Esophagus squamous epithelium (tissue), 5 donors: Measurements from ENCODE around the gene CACNG3. TPM values are rescaled to one million over a fixed set of nuclear protein-coding genes. Genes with fewer than 3 reads are reported as not detected.

Experiments used
- DNase-seq: peaks from one replicate; lab custom pipeline; 2025; lab: John Stamatoyannopoulos, UW
- H3K27ac ChIP-seq, 4 donors: fragments of 200-600 bp; sonication (generic); one replicate each; pipeline ENCODE4 v1.5.1; 2016 to 2019; ENCODE audit warnings: mild to moderate bottlenecking in 1 of 4
- H3K27me3 ChIP-seq, 4 donors: fragments of 200-600 bp; sonication (generic); 1 replicate in 3 of 4; 2 replicates in 1 of 4; pipeline versions ENCODE4 v1.5.1 to v1.6.0; 2017 to 2021; ENCODE audit warnings: antibody characterized with exemption in 1 of 4
- H3K36me3 ChIP-seq, 3 donors: fragments of 200-600 bp; sonication (generic); one replicate each; pipeline ENCODE4 v1.5.1; 2016 to 2019
- H3K4me1 ChIP-seq, 3 donors: fragments of 200-600 bp; sonication (generic); one replicate each; pipeline ENCODE4 v1.5.1; 2017 to 2019
- H3K4me3 ChIP-seq, 4 donors: fragments of 200-600 bp; sonication (generic); 1 replicate in 3 of 4; 2 replicates in 1 of 4; pipeline ENCODE4 v1.5.1; 2016 to 2019; ENCODE audit warnings: mild to moderate bottlenecking in 2 of 4, moderate library complexity in 1 of 4
- H3K9me3 ChIP-seq, 3 donors: fragments of 200-600 bp; sonication (generic); one replicate each; pipeline ENCODE4 v1.5.1; 2016 to 2019
- POLR2A ChIP-seq, 4 donors: fragments of 450-650 bp; IDR thresholded peaks; one replicate each; pipeline ENCODE4 v1.6.1; 2017; ENCODE audit warnings: antibody characterized with exemption in 4 of 4, mild to moderate bottlenecking in 4 of 4, moderate library complexity in 3 of 4
- WGBS, 2 donors: methylation state at CpG; one replicate each; pipeline ENCODE4 v1.1.5; 2018; 5-methylcytosine and 5-hydroxymethylcytosine counted together
- intact Hi-C: fragments of 100-400 bp; cut with DNase I; formaldehyde crosslinking; loops from one replicate; pipeline ENCODE4 v1.15.0; 2022
- total RNA-seq, 4 donors: library from RNA; depleted of rRNA; stranded (reverse); fragments of >200 nt; gene quantifications; one replicate each; pipeline ENCODE4 v1.1.0, GENCODE V29; 2016
- TF ChIP-seq, protein P1 (sequence below), 6 experiments: fragments of 450-650 bp in 4 of 6; fragments of 200-600 bp in 2 of 6; sonication (generic) in 2 of 6; IDR thresholded peaks; one replicate each; pipeline ENCODE4 v1.5.1; 2016 to 2019; ENCODE audit warnings: antibody characterized with exemption in 6 of 6, mild to moderate bottlenecking in 4 of 6, moderate library complexity in 4 of 6
- donor health status: DM: yes; HTN: yes; CAD: no.

CACNG3 gene
- total RNA-seq, 4 donors from 2014 or later: not detected

DNA sequence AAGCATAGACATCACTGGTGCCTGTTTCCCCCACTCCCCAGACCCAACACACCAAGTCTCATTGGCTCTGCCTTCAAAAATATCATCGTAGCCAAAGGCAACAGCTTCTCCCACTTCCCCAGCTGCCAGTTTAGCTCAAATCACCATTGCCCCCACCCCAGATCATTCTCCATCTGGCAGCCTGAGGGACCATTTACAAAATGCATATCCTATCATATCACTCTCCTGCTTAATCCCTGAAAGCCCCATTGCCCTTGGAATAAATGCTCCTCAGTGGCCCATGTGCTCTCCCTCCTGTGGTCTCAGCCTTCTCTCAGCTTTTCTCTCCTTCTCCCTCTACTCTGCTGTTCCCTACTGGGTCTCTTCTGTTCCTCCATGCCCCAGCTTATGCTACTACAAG, 68.3 kb downstream of the CACNG3 start:
- no peaks in the 10 kb centered on the region for H3K36me3 ChIP-seq
- intact Hi-C loops: no loop called here
- TF ChIP-seq, protein P1, sequence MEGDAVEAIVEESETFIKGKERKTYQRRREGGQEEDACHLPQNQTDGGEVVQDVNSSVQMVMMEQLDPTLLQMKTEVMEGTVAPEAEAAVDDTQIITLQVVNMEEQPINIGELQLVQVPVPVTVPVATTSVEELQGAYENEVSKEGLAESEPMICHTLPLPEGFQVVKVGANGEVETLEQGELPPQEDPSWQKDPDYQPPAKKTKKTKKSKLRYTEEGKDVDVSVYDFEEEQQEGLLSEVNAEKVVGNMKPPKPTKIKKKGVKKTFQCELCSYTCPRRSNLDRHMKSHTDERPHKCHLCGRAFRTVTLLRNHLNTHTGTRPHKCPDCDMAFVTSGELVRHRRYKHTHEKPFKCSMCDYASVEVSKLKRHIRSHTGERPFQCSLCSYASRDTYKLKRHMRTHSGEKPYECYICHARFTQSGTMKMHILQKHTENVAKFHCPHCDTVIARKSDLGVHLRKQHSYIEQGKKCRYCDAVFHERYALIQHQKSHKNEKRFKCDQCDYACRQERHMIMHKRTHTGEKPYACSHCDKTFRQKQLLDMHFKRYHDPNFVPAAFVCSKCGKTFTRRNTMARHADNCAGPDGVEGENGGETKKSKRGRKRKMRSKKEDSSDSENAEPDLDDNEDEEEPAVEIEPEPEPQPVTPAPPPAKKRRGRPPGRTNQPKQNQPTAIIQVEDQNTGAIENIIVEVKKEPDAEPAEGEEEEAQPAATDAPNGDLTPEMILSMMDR (IDR thresholded peaks at IDR 0.05): no peak
- TF ChIP-seq POLR2A (IDR thresholded peaks at IDR 0.05): no peak
- no peaks in the 10 kb centered on the region for H3K4me1 ChIP-seq
- no peak for DNase-seq
- H3K9me3 ChIP-seq: no peaks in the 10 kb centered on the region
- no peak overlapping the region for H3K27ac ChIP-seq
- H3K4me3 ChIP-seq: no peak overlapping the region
- WGBS, 2 donors: 59 to 93% methylated on average over 1 of the region's 1 CpG
- H3K27me3 ChIP-seq: peaks cover 0 to 16% (median 0%) of the 10 kb centered on the region in 4 donors

DNA sequence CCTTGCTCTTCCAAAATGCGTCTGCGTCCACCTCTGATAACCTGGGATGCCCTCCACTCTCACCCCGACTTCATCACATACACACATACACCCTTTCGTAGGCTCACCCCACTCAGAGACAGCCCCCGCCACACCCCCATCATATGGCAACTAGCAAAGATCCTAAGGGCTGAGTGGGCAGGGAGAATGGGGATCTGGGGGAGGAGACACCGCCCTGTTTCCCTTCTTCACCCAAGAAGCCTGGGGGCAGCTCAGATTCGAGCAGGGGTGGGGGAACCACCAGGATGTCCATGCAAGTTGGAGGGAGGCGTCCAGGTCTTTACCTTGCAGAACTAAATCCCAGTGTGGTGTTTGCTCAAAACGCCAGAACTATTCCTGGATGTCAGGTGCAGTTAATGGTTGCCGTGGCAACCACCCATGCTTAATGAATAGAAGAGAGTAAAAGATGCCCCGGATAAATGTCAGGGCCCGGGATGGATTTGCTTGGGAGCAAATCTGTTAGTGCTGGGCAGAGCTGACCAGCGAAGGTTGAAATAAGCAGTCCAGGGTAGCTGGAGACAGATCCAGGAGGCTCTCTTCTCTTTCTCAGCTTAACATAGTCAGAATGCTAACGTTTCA, 72.8 kb downstream of the CACNG3 start:
- WGBS, 2 donors: 48 to 50% methylated on average over 8 to 12 of the region's 14 CpGs
- TF ChIP-seq POLR2A (IDR thresholded peaks at IDR 0.05): no peak
- TF ChIP-seq, protein P1 (IDR thresholded peaks at IDR 0.05): no peak
- no peak overlapping the region for H3K27ac ChIP-seq
- DNase-seq: no peak
- no peak overlapping the region for H3K4me3 ChIP-seq
- H3K36me3 ChIP-seq: no peaks in the 10 kb centered on the region
- H3K27me3 ChIP-seq: no peaks in the 10 kb centered on the region
- H3K4me1 ChIP-seq: no peaks in the 10 kb centered on the region
- no peaks in the 10 kb centered on the region for H3K9me3 ChIP-seq
- intact Hi-C loops: no loop called here

DNA sequence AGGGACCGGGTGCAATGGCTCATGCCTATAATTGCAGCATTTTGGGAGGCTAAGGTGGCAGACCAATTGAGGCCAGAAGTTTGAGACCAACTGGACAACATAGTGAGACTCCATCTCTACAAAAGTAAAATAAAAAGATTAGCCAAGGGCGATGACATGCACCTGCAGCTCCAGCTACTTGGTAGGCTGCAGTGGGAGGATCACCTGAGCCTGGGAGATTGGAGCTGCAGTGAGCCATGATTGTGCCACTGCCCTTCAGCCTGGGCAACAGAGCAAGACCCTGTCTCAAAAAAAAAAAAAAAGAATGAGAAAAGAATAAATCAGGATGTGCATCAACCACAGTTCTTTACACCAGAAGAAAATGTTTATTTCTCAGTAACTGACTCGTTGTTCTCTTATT, 76.0 kb downstream of the CACNG3 start:
- Histone ChIP-seq H3K27me3 (no peaks in the 10 kb centered on the region), H3K4me1 (no peaks in the 10 kb centered on the region), H3K4me3 (no peak overlapping the region), H3K27ac (no peak overlapping the region), H3K9me3 (peaks cover 0 to 10% (median 0%) of the 10 kb centered on the region in 3 donors), H3K36me3 (no peaks in the 10 kb centered on the region)
- no peak for DNase-seq
- 65 to 71% methylated on average over 3 of the region's 3 CpGs for WGBS, 2 donors
- intact Hi-C loops: no loop called here
- TF ChIP-seq, protein P1 (IDR thresholded peaks at IDR 0.05): no peak
- no peak for TF ChIP-seq POLR2A (IDR thresholded peaks at IDR 0.05)

DNA sequence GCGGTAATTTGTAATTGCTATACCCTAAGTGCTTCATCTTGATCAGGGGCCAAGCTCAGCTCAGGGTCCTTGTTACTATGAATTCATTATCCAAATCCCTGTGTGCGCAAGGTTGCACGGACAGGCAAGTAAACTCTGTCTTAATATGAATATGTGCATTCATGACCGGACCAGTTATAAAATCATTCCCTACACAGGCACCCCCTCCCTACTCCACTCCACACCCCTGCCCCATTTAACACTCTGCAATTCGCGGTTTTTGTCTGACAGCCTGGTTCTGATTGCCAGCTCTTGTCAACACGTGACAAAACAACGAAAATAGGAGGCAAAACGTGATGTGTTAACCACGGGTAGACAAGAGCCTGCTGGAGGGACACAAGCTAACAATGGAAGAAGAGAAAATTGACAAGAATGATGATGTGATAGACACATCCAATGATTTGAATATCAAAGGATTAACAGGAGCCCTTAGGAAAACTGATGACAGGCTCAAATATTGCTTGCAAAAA, 76.5 kb downstream of the CACNG3 start:
- Histone ChIP-seq H3K36me3 (no peaks in the 10 kb centered on the region), H3K27ac (no peak overlapping the region)
- 62 to 72% methylated on average over 10 of the region's 10 CpGs for WGBS, 2 donors

DNA sequence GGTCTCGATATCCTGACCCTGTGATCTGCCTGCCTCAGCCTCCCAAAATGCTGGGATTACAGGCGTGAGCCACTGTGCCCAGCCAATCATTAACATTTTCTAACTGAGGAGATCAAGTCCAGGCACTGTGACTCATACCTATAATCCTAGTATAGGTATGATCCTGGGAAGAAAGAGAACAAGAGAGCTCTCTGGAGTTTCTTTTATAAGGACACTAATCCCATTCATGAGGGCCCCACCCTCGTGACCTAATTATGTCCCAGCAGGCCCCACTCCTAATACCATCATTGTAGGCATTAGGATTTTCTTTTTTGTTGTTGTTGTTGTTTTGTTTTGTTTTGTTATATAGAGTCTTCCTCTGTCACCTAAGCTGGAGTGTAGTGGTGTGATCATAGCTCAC, 80.4 kb downstream of the CACNG3 start:
- no peak for DNase-seq
- TF ChIP-seq, protein P1 (IDR thresholded peaks at IDR 0.05): no peak
- no peak for TF ChIP-seq POLR2A (IDR thresholded peaks at IDR 0.05)
- WGBS, 2 donors: 67 to 74% methylated on average over 3 of the region's 3 CpGs

More for the DNA sequence above, 76.5 kb downstream of the CACNG3 start:
- DNase-seq: no peak
- Histone ChIP-seq H3K27me3 (no peaks in the 10 kb centered on the region), H3K4me3 (no peak overlapping the region), H3K4me1 (no peaks in the 10 kb centered on the region), H3K9me3 (peaks cover 0 to 12% (median 0%) of the 10 kb centered on the region in 3 donors)
- intact Hi-C loops: no loop called here
- TF ChIP-seq, protein P1 (IDR thresholded peaks at IDR 0.05): no peak
- TF ChIP-seq POLR2A (IDR thresholded peaks at IDR 0.05): no peak

More for the DNA sequence above, 80.4 kb downstream of the CACNG3 start:
- intact Hi-C loops: no loop called here
- Histone ChIP-seq H3K9me3 (peaks cover 0 to 12% (median 0%) of the 10 kb centered on the region in 3 donors), H3K4me1 (no peaks in the 10 kb centered on the region), H3K4me3 (no peak overlapping the region), H3K27me3 (no peaks in the 10 kb centered on the region), H3K36me3 (no peaks in the 10 kb centered on the region), H3K27ac (no peak overlapping the region)
